ENCODE data around the gene SPDEF. TPM values are rescaled to one million over a fixed set of nuclear protein-coding genes. Genes with fewer than 3 reads are reported as not detected.

The SPDEF gene
- total RNA-seq, 2 donors from 2014 or later, result not detected

GRCh38 chr6:34538581-34538980 is 17.5 kb downstream of the SPDEF start:
- Histone ChIP-seq H3K36me3 (replicated peaks in 1 of 2; ENCODE audit: insufficient read depth in 1 of 2, low read depth in 2 of 2) (no peaks in the 10 kb centered on the region), H3K27me3 (no peaks in the 10 kb centered on the region), H3K4me1 (peaks cover 8% of the 10 kb centered on the region), H3K4me3 (no peak overlapping the region), H3K27ac (no peak overlapping the region), H3K9me3 (no peaks in the 10 kb centered on the region)
- ATAC-seq, result no peak
- TF ChIP-seq POLR2A (IDR thresholded peaks at IDR 0.05) (no peak), CTCF (IDR thresholded peaks at IDR 0.05) (no peak)
- WGBS, 2 donors, result 81 to 86% methylated on average over 4 to 6 of the region's 6 CpGs
- intact Hi-C loops (cut with DNase I), result no loop called here
- no peak for DNase-seq

GRCh38 chr6:34537922-34538550 is 18.1 kb downstream of the SPDEF start:
- WGBS, 2 donors, result 91 to 95% methylated on average over 12 to 19 of the region's 19 CpGs
- H3K27ac ChIP-seq, result no peak overlapping the region
- no peak overlapping the region for H3K4me3 ChIP-seq
- DNase-seq, result no peak
- TF ChIP-seq POLR2A (IDR thresholded peaks at IDR 0.05) (no peak), CTCF (IDR thresholded peaks at IDR 0.05) (no peak)
- no peaks in the 10 kb centered on the region for H3K9me3 ChIP-seq
- H3K4me1 ChIP-seq, result peaks cover 8% of the 10 kb centered on the region
- ATAC-seq, result no peak
- intact Hi-C loops (cut with DNase I), result no loop called here
- no peaks in the 10 kb centered on the region for H3K27me3 ChIP-seq
- no peaks in the 10 kb centered on the region for H3K36me3 ChIP-seq (replicated peaks in 1 of 2; ENCODE audit: insufficient read depth in 1 of 2, low read depth in 2 of 2)

GRCh38 chr6:34536959-34537848 is 18.9 kb downstream of the SPDEF start:
- DNase-seq, result no peak
- H3K9me3 ChIP-seq, result no peaks in the 10 kb centered on the region
- no peak overlapping the region for H3K4me3 ChIP-seq
- no peak for TF ChIP-seq CTCF (IDR thresholded peaks at IDR 0.05)
- no peak for TF ChIP-seq POLR2A (IDR thresholded peaks at IDR 0.05)
- H3K36me3 ChIP-seq (replicated peaks in 1 of 2; ENCODE audit: insufficient read depth in 1 of 2, low read depth in 2 of 2), result no peaks in the 10 kb centered on the region
- intact Hi-C loops (cut with DNase I), result no loop called here
- 85 to 88% methylated on average over 12 to 15 of the region's 15 CpGs for WGBS, 2 donors
- H3K4me1 ChIP-seq, result peaks cover 8% of the 10 kb centered on the region
- H3K27ac ChIP-seq, result no peak overlapping the region
- no peaks in the 10 kb centered on the region for H3K27me3 ChIP-seq
- no peak for ATAC-seq

- Histone ChIP-seq H3K4me1 (peaks cover 8% of the 10 kb centered on the region), H3K27me3 (no peaks in the 10 kb centered on the region), H3K36me3 (replicated peaks in 1 of 2; ENCODE audit: insufficient read depth in 1 of 2, low read depth in 2 of 2) (no peaks in the 10 kb centered on the region), H3K27ac (peak overlapping the region in 1 of 4 donors; percentile 3), H3K4me3 (no peak overlapping the region), H3K9me3 (no peaks in the 10 kb centered on the region)
- TF ChIP-seq POLR2A (IDR thresholded peaks at IDR 0.05) (no peak), CTCF (IDR thresholded peaks at IDR 0.05) (no peak)
- DNase-seq (peak in 3 of 4 donors; percentile 12 to 60 (median 57)), ATAC-seq (peak; percentile 16)
- intact Hi-C loops (cut with DNase I), result no loop called here
- WGBS, 2 donors, result 0 to 33% methylated on average over 1 to 3 of the region's 3 CpGs
Measured at GRCh38 chr6:34536251-34536958, 19.7 kb downstream of the SPDEF start.

Data from body of pancreas (tissue), 4 donors.